ENCODE results near the gene BEAN1. TPM values are rescaled to one million over a fixed set of nuclear protein-coding genes. Genes with fewer than 3 reads are reported as not detected.

The BEAN1 gene
- total RNA-seq, 1 experiment from 2014 or later, result 1.1 TPM

- TF ChIP-seq, protein P1, sequence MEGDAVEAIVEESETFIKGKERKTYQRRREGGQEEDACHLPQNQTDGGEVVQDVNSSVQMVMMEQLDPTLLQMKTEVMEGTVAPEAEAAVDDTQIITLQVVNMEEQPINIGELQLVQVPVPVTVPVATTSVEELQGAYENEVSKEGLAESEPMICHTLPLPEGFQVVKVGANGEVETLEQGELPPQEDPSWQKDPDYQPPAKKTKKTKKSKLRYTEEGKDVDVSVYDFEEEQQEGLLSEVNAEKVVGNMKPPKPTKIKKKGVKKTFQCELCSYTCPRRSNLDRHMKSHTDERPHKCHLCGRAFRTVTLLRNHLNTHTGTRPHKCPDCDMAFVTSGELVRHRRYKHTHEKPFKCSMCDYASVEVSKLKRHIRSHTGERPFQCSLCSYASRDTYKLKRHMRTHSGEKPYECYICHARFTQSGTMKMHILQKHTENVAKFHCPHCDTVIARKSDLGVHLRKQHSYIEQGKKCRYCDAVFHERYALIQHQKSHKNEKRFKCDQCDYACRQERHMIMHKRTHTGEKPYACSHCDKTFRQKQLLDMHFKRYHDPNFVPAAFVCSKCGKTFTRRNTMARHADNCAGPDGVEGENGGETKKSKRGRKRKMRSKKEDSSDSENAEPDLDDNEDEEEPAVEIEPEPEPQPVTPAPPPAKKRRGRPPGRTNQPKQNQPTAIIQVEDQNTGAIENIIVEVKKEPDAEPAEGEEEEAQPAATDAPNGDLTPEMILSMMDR (IDR thresholded peaks at IDR 0.05; ENCODE audit: unreplicated experiment), result no peak
- no TSS peak for BruUV-seq (replicated peaks)
- CTCF ChIA-PET, result interaction anchor here (1.0 kb wide), 1 partner anchor 25 kb away, joined by 5 read pairs; no protein-coding TSS in a partner anchor
Measured at GRCh38 chr16:66382966-66383299, 44.2 kb upstream of the BEAN1 start.

DNA sequence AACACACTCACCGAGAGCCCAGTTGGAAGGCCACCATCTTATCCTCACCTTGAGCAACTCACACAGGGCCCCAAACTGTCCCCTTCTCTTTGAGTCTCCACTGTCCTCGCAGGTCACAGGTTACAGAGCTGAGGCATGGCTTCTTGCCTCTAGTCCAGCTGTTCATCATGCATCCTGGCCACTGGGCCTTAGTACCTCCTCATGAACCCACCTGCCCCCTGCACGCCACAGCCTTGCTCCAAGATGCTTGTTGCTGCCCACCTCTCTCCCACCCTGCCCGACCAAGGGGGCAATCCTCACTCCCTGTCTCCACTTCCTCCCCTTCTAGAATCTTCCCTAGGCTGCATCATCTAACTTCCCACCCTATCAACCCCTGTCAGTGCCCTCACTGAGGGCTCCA is 43.5 kb upstream of the BEAN1 start:
- H3K4me3 Mint-ChIP-seq (ENCODE audit: unreplicated experiment), result no peak overlapping the region
- no peaks in the 10 kb centered on the region for H3K27me3 Mint-ChIP-seq (ENCODE audit: insufficient read depth, unreplicated experiment)
- no peak for DNase-seq (ENCODE audit: unreplicated experiment)
- H3K27ac Mint-ChIP-seq (ENCODE audit: low read depth, unreplicated experiment), result no peak overlapping the region
- TF ChIP-seq, protein P1 (IDR thresholded peaks at IDR 0.05; ENCODE audit: unreplicated experiment), result no peak
- peaks cover 16% of the 10 kb centered on the region for H3K9me3 Mint-ChIP-seq (ENCODE audit: unreplicated experiment)
- H3K4me1 Mint-ChIP-seq (ENCODE audit: insufficient read depth, unreplicated experiment), result peaks cover 19% of the 10 kb centered on the region
- POLR2A ChIA-PET, result no interaction called here
- no peaks in the 10 kb centered on the region for H3K36me3 Mint-ChIP-seq (ENCODE audit: insufficient read depth, unreplicated experiment)
- no TSS peak for BruUV-seq (replicated peaks)
- CTCF ChIA-PET, result interaction anchor here (0.6 to 1.0 kb wide), 2 partner anchors 19 to 26 kb away, joined by 3 to 5 read pairs; no protein-coding TSS in a partner anchor
- intact Hi-C loops (cut with micrococcal nuclease), result no loop called here

More at GRCh38 chr16:66382966-66383299, 44.2 kb upstream of the BEAN1 start:
- peak; percentile 72 for DNase-seq (ENCODE audit: unreplicated experiment)
- no peak overlapping the region for H3K4me3 Mint-ChIP-seq (ENCODE audit: unreplicated experiment)
- POLR2A ChIA-PET, result no interaction called here
- H3K36me3 Mint-ChIP-seq (ENCODE audit: insufficient read depth, unreplicated experiment), result no peaks in the 10 kb centered on the region
- intact Hi-C loops (cut with micrococcal nuclease), result no loop called here
- peak overlapping the region; percentile 64 for H3K27ac Mint-ChIP-seq (ENCODE audit: low read depth, unreplicated experiment)
- peaks cover 19% of the 10 kb centered on the region for H3K4me1 Mint-ChIP-seq (ENCODE audit: insufficient read depth, unreplicated experiment)
- H3K9me3 Mint-ChIP-seq (ENCODE audit: unreplicated experiment), result peaks cover 16% of the 10 kb centered on the region
- H3K27me3 Mint-ChIP-seq (ENCODE audit: insufficient read depth, unreplicated experiment), result no peaks in the 10 kb centered on the region

- Mint-ChIP-seq H3K9me3 (ENCODE audit: unreplicated experiment) (peaks cover 4% of the 10 kb centered on the region), H3K4me1 (ENCODE audit: insufficient read depth, unreplicated experiment) (peaks cover 19% of the 10 kb centered on the region), H3K36me3 (ENCODE audit: insufficient read depth, unreplicated experiment) (no peaks in the 10 kb centered on the region), H3K27ac (ENCODE audit: low read depth, unreplicated experiment) (no peak overlapping the region), H3K27me3 (ENCODE audit: insufficient read depth, unreplicated experiment) (no peaks in the 10 kb centered on the region), H3K4me3 (ENCODE audit: unreplicated experiment) (no peak overlapping the region)
- intact Hi-C loops (cut with micrococcal nuclease), result no loop called here
- TF ChIP-seq, protein P1 (IDR thresholded peaks at IDR 0.05; ENCODE audit: unreplicated experiment), result no peak
- POLR2A ChIA-PET, result interaction anchor here (0.6 kb wide), 1 partner anchor 86 kb away, joined by 3 read pairs; no protein-coding TSS in a partner anchor
- no peak for DNase-seq (ENCODE audit: unreplicated experiment)
- CTCF ChIA-PET, result interaction anchor here (0.8 to 3.2 kb wide), 4 partner anchors 20 to 366 kb away, joined by 3 to 19 read pairs (median 4); partner anchors contain the start of gene DYNC1LI2
- BruUV-seq (replicated peaks), result no TSS peak
Measured at GRCh38 chr16:66385415-66385814, 41.7 kb upstream of the BEAN1 start.

GRCh38 chr16:66386629-66387622 is 40.2 kb upstream of the BEAN1 start:
- no peaks in the 10 kb centered on the region for H3K36me3 Mint-ChIP-seq (ENCODE audit: insufficient read depth, unreplicated experiment)
- ChIA-PET CTCF (interaction anchor here (0.6 to 3.2 kb wide), 2 partner anchors 18 to 72 kb away, joined by 3 to 19 read pairs; no protein-coding TSS in a partner anchor), POLR2A (no interaction called here)
- H3K4me3 Mint-ChIP-seq (ENCODE audit: unreplicated experiment), result no peak overlapping the region
- intact Hi-C loops (cut with micrococcal nuclease), result no loop called here
- TF ChIP-seq, protein P1 (IDR thresholded peaks at IDR 0.05; ENCODE audit: unreplicated experiment), result no peak
- DNase-seq (ENCODE audit: unreplicated experiment), result no peak
- peaks cover 19% of the 10 kb centered on the region for H3K4me1 Mint-ChIP-seq (ENCODE audit: insufficient read depth, unreplicated experiment)
- no TSS peak for BruUV-seq (replicated peaks)
- no peaks in the 10 kb centered on the region for H3K9me3 Mint-ChIP-seq (ENCODE audit: unreplicated experiment)
- no peak overlapping the region for H3K27ac Mint-ChIP-seq (ENCODE audit: low read depth, unreplicated experiment)
- no peaks in the 10 kb centered on the region for H3K27me3 Mint-ChIP-seq (ENCODE audit: insufficient read depth, unreplicated experiment)
